Neural cell (in vitro differentiated cells): ENCODE results near the gene CD2AP. TPM values are rescaled to one million over a fixed set of nuclear protein-coding genes. Genes with fewer than 3 reads are reported as not detected.

Experiments
- H2AFZ ChIP-seq: fragments of 200-600, 300-800 bp; sonication (generic), shearing (Covaris generic); 2 replicates; pipeline ENCODE4 v1.6.0; 2014; ENCODE audit warnings: low read depth, mild to moderate bottlenecking, antibody characterized with exemption, low read length, moderate library complexity
- H3F3A ChIP-seq: fragments of 200-600 bp; shearing (Covaris generic); 2 replicates; pipeline ENCODE4 v1.6.1; 2016; ENCODE audit warnings: mild to moderate bottlenecking, moderate library complexity, mixed read lengths, antibody characterized with exemption, low read length; ENCODE audit not compliant: insufficient read depth, poor library complexity, severe bottlenecking
- H3K27ac ChIP-seq: fragments of 200-600, 300-800 bp; sonication (generic), shearing (Covaris generic); 2 replicates; pipeline ENCODE4 v1.5.1; 2014; ENCODE audit warnings: mild to moderate bottlenecking, low read length, moderate library complexity
- H3K27me3 ChIP-seq: fragments of 300-800, 200-600 bp; sonication (generic), shearing (Covaris generic); 2 replicates; pipeline ENCODE4 v1.6.0; 2014; ENCODE audit warnings: mild to moderate bottlenecking, low read depth, low read length, moderate library complexity; ENCODE audit not compliant: insufficient read depth
- H3K36me3 ChIP-seq: fragments of 300-800, 200-600 bp; sonication (generic), shearing (Covaris generic); 2 replicates; pipeline ENCODE4 v1.5.1; 2014; ENCODE audit warnings: mild to moderate bottlenecking, antibody characterized with exemption, low read length, moderate library complexity; ENCODE audit not compliant: insufficient read depth
- H3K4me2 ChIP-seq: fragments of 300-800, 200-600 bp; sonication (generic), shearing (Covaris generic); 2 replicates; pipeline ENCODE4 v1.6.0; 2014; ENCODE audit warnings: mild to moderate bottlenecking, low read length
- H3K4me3 ChIP-seq: fragments of 300-800, 200-600 bp; sonication (generic), shearing (Covaris generic); 2 replicates; pipeline ENCODE4 v1.5.1; 2014; ENCODE audit warnings: mild to moderate bottlenecking, low read length, moderate library complexity
- H3K79me2 ChIP-seq: fragments of 200-600 bp; shearing (Covaris generic); replicated peaks from 2 replicates; pipeline ENCODE4 v1.6.0; 2014; ENCODE audit warnings: mild to moderate bottlenecking, low read length, moderate library complexity; ENCODE audit not compliant: insufficient read depth
- H3K9ac ChIP-seq: fragments of 300-800, 200-600 bp; sonication (generic), shearing (Covaris generic); 2 replicates; pipeline ENCODE4 v1.6.1; 2016; ENCODE audit warnings: mild to moderate bottlenecking, low read length, mixed read lengths
- H3K9me2 ChIP-seq: fragments of 200-600 bp; shearing (Covaris generic); 2 replicates; pipeline ENCODE4 v1.6.1; 2016; ENCODE audit warnings: mild to moderate bottlenecking, low read length, mixed read lengths; ENCODE audit not compliant: insufficient read depth
- H3K9me3 ChIP-seq: fragments of 200-600, 300-800 bp; sonication (generic), shearing (Covaris generic); 2 replicates; pipeline ENCODE4 v1.6.1; 2016; ENCODE audit warnings: mild to moderate bottlenecking, mixed run types, low read length, moderate library complexity, mixed read lengths
- H4K20me1 ChIP-seq: fragments of 200-600 bp; shearing (Covaris generic); 2 replicates; pipeline ENCODE4 v1.6.1; 2016; ENCODE audit warnings: mild to moderate bottlenecking, mixed run types; ENCODE audit not compliant: insufficient read depth
- EP300 ChIP-seq: fragments of 450-650 bp; conservative IDR thresholded peaks from 2 replicates; pipeline ENCODE4 v1.6.1; 2014; ENCODE audit warnings: antibody characterized with exemption, mild to moderate bottlenecking, moderate library complexity; ENCODE audit not compliant: poor library complexity, severe bottlenecking
- EZH2 ChIP-seq: fragments of 200-600, 300-800 bp; shearing (Covaris generic), sonication (generic); IDR thresholded peaks from 2 replicates; pipeline ENCODE4 v1.6.1; 2014; ENCODE audit warnings: antibody characterized with exemption, low read length, borderline replicate concordance, mild to moderate bottlenecking; ENCODE audit not compliant: insufficient read depth, poor library complexity, severe bottlenecking
- MXI1 ChIP-seq: fragments of 450-650 bp; conservative IDR thresholded peaks from 2 replicates; pipeline ENCODE4 v1.6.1; 2014; ENCODE audit warnings: antibody characterized with exemption, mild to moderate bottlenecking; ENCODE audit not compliant: poor library complexity, severe bottlenecking
- POLR2AphosphoS5 ChIP-seq: IDR thresholded peaks from 2 replicates; pipeline ENCODE4 v1.6.1; 2012
- RAD21 ChIP-seq: fragments of 450-650 bp; conservative IDR thresholded peaks from 2 replicates; pipeline ENCODE4 v1.6.1; 2014; ENCODE audit warnings: antibody characterized with exemption, mild to moderate bottlenecking, moderate library complexity
- SMC3 ChIP-seq: fragments of 450-650 bp; conservative IDR thresholded peaks from 2 replicates; pipeline ENCODE4 v1.6.1; 2014; ENCODE audit warnings: antibody characterized with exemption, mild to moderate bottlenecking, moderate library complexity; ENCODE audit not compliant: poor library complexity
- TAF1 ChIP-seq: IDR thresholded peaks from 2 replicates; pipeline ENCODE4 v1.6.1; 2012; ENCODE audit warnings: low read depth
- polyA plus RNA-seq: library from polyadenylated mRNA; depleted of rRNA; stranded (reverse); fragments of >200 nt; gene quantifications from 2 replicates; pipeline ENCODE4 v1.2.3, GENCODE V29; 2014
- TF ChIP-seq, protein P1 (sequence below): fragments of 450-650 bp; IDR thresholded peaks from 2 replicates; pipeline ENCODE4 v1.5.1; 2014; ENCODE audit warnings: antibody characterized with exemption, mild to moderate bottlenecking, moderate library complexity; ENCODE audit not compliant: poor library complexity, severe bottlenecking
- TF ChIP-seq, protein P2 (sequence below): IDR thresholded peaks from 2 replicates; pipeline ENCODE4 v1.6.1; 2012; ENCODE audit warnings: borderline replicate concordance

CD2AP gene
- polyA plus RNA-seq, 1 donor from 2014 or later, result 16.8 TPM

DNA sequence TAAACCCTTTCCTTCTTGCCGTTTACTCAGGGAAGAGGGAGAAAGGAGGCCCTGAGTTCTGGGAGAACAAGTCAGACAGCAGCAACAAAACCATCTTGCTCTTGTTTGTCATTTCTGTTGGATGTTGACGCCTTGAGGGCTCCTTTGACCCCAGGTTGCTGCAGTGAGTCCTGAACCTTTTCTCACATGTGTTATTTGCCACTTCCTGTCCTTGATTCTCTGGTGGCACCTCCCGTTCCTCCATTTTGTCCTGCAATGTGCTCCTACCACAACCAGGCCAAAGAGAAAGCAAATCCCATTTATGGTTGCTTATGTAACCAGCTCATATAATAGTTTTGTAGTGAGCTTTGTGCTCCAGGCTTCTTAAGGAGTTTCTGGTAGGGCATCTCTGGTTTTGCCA, 154.2 kb downstream of the CD2AP start:
- Histone ChIP-seq H3K9me2 (no peaks in the 10 kb centered on the region), H3K9me3 (no peaks in the 10 kb centered on the region), H3K4me2 (no peak overlapping the region), H3K9ac (no peak overlapping the region), H3K79me2 (no peaks in the 10 kb centered on the region), H3K27me3 (no peaks in the 10 kb centered on the region), H3K27ac (no peak overlapping the region), H4K20me1 (no peaks in the 10 kb centered on the region), H2AFZ (no peak overlapping the region), H3K36me3 (no peaks in the 10 kb centered on the region), H3F3A (no peaks in the 10 kb centered on the region), H3K4me3 (no peak overlapping the region)
- TF ChIP-seq POLR2AphosphoS5 (no peak), SMC3 (no peak), RAD21 (no peak), EP300 (no peak), TAF1 (no peak)

GRCh38 chr6:47633141-47633540, 155.6 kb downstream of the CD2AP start:
- Histone ChIP-seq H3K27ac (no peak overlapping the region), H3K79me2 (no peaks in the 10 kb centered on the region), H3K9me2 (no peaks in the 10 kb centered on the region), H3K27me3 (no peaks in the 10 kb centered on the region), H3K4me3 (no peak overlapping the region), H3F3A (no peaks in the 10 kb centered on the region), H3K4me2 (no peak overlapping the region), H4K20me1 (no peaks in the 10 kb centered on the region), H2AFZ (no peak overlapping the region), H3K9ac (no peak overlapping the region), H3K9me3 (no peaks in the 10 kb centered on the region), H3K36me3 (no peaks in the 10 kb centered on the region)
- TF ChIP-seq, protein P1, sequence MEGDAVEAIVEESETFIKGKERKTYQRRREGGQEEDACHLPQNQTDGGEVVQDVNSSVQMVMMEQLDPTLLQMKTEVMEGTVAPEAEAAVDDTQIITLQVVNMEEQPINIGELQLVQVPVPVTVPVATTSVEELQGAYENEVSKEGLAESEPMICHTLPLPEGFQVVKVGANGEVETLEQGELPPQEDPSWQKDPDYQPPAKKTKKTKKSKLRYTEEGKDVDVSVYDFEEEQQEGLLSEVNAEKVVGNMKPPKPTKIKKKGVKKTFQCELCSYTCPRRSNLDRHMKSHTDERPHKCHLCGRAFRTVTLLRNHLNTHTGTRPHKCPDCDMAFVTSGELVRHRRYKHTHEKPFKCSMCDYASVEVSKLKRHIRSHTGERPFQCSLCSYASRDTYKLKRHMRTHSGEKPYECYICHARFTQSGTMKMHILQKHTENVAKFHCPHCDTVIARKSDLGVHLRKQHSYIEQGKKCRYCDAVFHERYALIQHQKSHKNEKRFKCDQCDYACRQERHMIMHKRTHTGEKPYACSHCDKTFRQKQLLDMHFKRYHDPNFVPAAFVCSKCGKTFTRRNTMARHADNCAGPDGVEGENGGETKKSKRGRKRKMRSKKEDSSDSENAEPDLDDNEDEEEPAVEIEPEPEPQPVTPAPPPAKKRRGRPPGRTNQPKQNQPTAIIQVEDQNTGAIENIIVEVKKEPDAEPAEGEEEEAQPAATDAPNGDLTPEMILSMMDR, result no peak
- TF ChIP-seq EZH2, result no peak
- no peak for TF ChIP-seq EP300
- TF ChIP-seq MXI1, result no peak
- TF ChIP-seq TAF1, result no peak
- TF ChIP-seq, protein P2, sequence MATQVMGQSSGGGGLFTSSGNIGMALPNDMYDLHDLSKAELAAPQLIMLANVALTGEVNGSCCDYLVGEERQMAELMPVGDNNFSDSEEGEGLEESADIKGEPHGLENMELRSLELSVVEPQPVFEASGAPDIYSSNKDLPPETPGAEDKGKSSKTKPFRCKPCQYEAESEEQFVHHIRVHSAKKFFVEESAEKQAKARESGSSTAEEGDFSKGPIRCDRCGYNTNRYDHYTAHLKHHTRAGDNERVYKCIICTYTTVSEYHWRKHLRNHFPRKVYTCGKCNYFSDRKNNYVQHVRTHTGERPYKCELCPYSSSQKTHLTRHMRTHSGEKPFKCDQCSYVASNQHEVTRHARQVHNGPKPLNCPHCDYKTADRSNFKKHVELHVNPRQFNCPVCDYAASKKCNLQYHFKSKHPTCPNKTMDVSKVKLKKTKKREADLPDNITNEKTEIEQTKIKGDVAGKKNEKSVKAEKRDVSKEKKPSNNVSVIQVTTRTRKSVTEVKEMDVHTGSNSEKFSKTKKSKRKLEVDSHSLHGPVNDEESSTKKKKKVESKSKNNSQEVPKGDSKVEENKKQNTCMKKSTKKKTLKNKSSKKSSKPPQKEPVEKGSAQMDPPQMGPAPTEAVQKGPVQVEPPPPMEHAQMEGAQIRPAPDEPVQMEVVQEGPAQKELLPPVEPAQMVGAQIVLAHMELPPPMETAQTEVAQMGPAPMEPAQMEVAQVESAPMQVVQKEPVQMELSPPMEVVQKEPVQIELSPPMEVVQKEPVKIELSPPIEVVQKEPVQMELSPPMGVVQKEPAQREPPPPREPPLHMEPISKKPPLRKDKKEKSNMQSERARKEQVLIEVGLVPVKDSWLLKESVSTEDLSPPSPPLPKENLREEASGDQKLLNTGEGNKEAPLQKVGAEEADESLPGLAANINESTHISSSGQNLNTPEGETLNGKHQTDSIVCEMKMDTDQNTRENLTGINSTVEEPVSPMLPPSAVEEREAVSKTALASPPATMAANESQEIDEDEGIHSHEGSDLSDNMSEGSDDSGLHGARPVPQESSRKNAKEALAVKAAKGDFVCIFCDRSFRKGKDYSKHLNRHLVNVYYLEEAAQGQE, result no peak
- TF ChIP-seq POLR2AphosphoS5, result no peak
- TF ChIP-seq SMC3, result no peak
- no peak for TF ChIP-seq RAD21
